Liver (tissue), 9 donors: Measurements from ENCODE around the gene TGFBR3L. TPM values are rescaled to one million over a fixed set of nuclear protein-coding genes. Genes with fewer than 3 reads are reported as not detected.
"Not testable (repeated sequence)": the region's sequence is repeated elsewhere in the genome, so short reads cannot be mapped to it uniquely, and the experiment has no call there.

Experiments
- DNase-seq: peaks from one replicate; pipeline ENCODE4 v3.0.0-alpha.2; 2017; ENCODE audit warnings: low spot score
- H3K27ac ChIP-seq, 2 donors: one replicate each; pipeline ENCODE4 v1.7.0; 2013; ENCODE audit warnings: inconsistent platforms in 2 of 2, low read length in 2 of 2, control low read depth in 1 of 2, low read depth in 1 of 2, mild to moderate bottlenecking in 1 of 2
- H3K27me3 ChIP-seq, 4 donors: one replicate each; pipeline versions ENCODE4 v1.6.1 to v1.7.0; 2013; ENCODE audit warnings: low read length in 3 of 4, inconsistent platforms in 1 of 4, mild to moderate bottlenecking in 1 of 4, moderate library complexity in 1 of 4; ENCODE audit not compliant: control insufficient read depth in 4 of 4, insufficient read depth in 4 of 4
- H3K36me3 ChIP-seq, 4 donors: one replicate each; pipeline versions ENCODE4 v1.6.1 to v1.7.0; 2013; ENCODE audit warnings: low read length in 3 of 4, mild to moderate bottlenecking in 3 of 4, low read depth in 1 of 4, moderate library complexity in 1 of 4; ENCODE audit not compliant: control insufficient read depth in 4 of 4, insufficient read depth in 3 of 4
- H3K4me1 ChIP-seq, 4 donors: one replicate each; pipeline versions ENCODE4 v1.6.1 to v1.7.0; 2013; ENCODE audit warnings: low read length in 3 of 4, mild to moderate bottlenecking in 3 of 4, moderate library complexity in 1 of 4; ENCODE audit not compliant: control insufficient read depth in 4 of 4, insufficient read depth in 4 of 4
- H3K4me3 ChIP-seq, 3 donors: one replicate each; pipeline versions ENCODE4 v1.6.1 to v1.7.0; 2013; ENCODE audit warnings: low read length in 3 of 3, control low read depth in 1 of 3, low read depth in 1 of 3, mild to moderate bottlenecking in 1 of 3
- H3K9ac ChIP-seq, 2 donors: one replicate each; pipeline ENCODE4 v1.7.0; 2013; ENCODE audit warnings: low read length in 2 of 2, mild to moderate bottlenecking in 2 of 2, moderate library complexity in 2 of 2, control low read depth in 1 of 2, low read depth in 1 of 2
- H3K9me3 ChIP-seq, 4 donors: one replicate each; pipeline versions ENCODE4 v1.6.1 to v1.7.0; 2013; ENCODE audit warnings: low read length in 3 of 4; ENCODE audit not compliant: control insufficient read depth in 4 of 4
- ATF3 ChIP-seq: IDR thresholded peaks from 2 replicates; pipeline ENCODE4 v1.6.1; 2016; ENCODE audit warnings: antibody characterized with exemption
- EGR1 ChIP-seq, 2 donors: IDR thresholded peaks; 2 replicates each; pipeline ENCODE4 v1.6.1; 2016 to 2018; ENCODE audit warnings: antibody characterized with exemption in 2 of 2, low read depth in 2 of 2
- FOXA1 ChIP-seq: IDR thresholded peaks from 2 replicates; pipeline ENCODE4 v1.6.1; 2016; ENCODE audit warnings: antibody characterized with exemption
- FOXA2 ChIP-seq: IDR thresholded peaks from 2 replicates; pipeline ENCODE4 v1.6.1; 2016; ENCODE audit warnings: antibody characterized with exemption
- HNF4G ChIP-seq: IDR thresholded peaks from 2 replicates; pipeline ENCODE4 v1.6.1; 2016; ENCODE audit warnings: antibody characterized with exemption
- MAX ChIP-seq: IDR thresholded peaks from 2 replicates; pipeline ENCODE4 v1.6.1; 2016; ENCODE audit warnings: antibody characterized with exemption
- NR2F2 ChIP-seq: IDR thresholded peaks from 2 replicates; pipeline ENCODE4 v1.6.1; 2016; ENCODE audit warnings: antibody characterized with exemption
- RAD21 ChIP-seq, 2 donors: IDR thresholded peaks; 2 replicates each; pipeline ENCODE4 v1.6.1; 2016; ENCODE audit warnings: antibody characterized with exemption in 2 of 2, mild to moderate bottlenecking in 2 of 2
- REST ChIP-seq: IDR thresholded peaks from 2 replicates; pipeline ENCODE4 v1.6.1; 2016; ENCODE audit warnings: antibody characterized with exemption, mild to moderate bottlenecking
- SP1 ChIP-seq: IDR thresholded peaks from 2 replicates; pipeline ENCODE4 v1.6.1; 2018; ENCODE audit warnings: antibody characterized with exemption, mild to moderate bottlenecking
- TAF1 ChIP-seq: conservative IDR thresholded peaks from 2 replicates; pipeline ENCODE4 v1.6.1; 2016; ENCODE audit warnings: antibody characterized with exemption, mild to moderate bottlenecking
- ZBTB33 ChIP-seq: IDR thresholded peaks from 2 replicates; pipeline ENCODE4 v1.6.1; 2016; ENCODE audit warnings: antibody characterized with exemption
- WGBS: extraction: QIAGEN DNeasy Blood & Tissue Kit; methylation state at CpG from one replicate; pipeline ENCODE4 v1.1.7; 2013; 5-methylcytosine and 5-hydroxymethylcytosine counted together
- polyA plus RNA-seq, 2 donors: library from polyadenylated mRNA; stranded (reverse) in 1 of 2; unstranded in 1 of 2; fragments of 200-250 nt in 1 of 2; fragments of >200 nt in 1 of 2; fragmentation: Nextera tagmentation in 1 of 2; extraction: Ambion mirVana in 1 of 2; gene quantifications; one replicate each; pipeline versions ENCODE4 v1.2.1 to v1.2.3, GENCODE V29; 2013 to 2015
- total RNA-seq, 2 donors: library from RNA; depleted of rRNA; stranded (reverse); fragments of >200 nt; gene quantifications; one replicate each; pipeline ENCODE4 v1.2.3, GENCODE V29; 2014
- donor health status: healthy.
- donor health status: healthy.
- donor health status: healthy.
- donor health status: healthy.
- donor health status: healthy.

The TGFBR3L gene
- total and polyA plus RNA-seq, 4 donors, result 0.32 to 2.5 (median 0.36) TPM; not detected in 1

- WGBS, result 89% methylated on average over 18 of the region's 18 CpGs
- H3K4me3 ChIP-seq, DNase-seq, H3K27ac ChIP-seq, H3K9me3 ChIP-seq, H3K27me3 ChIP-seq, H3K9ac ChIP-seq, H3K36me3 ChIP-seq: not testable (repeated sequence)
- peaks cover 6 to 19% (median 9%) of the 10 kb centered on the region in 4 donors for H3K4me1 ChIP-seq
Observed at GRCh38 chr19:7893362-7894101, 21.1 kb upstream of the TGFBR3L start.

- DNase-seq, result no peak
- no peaks in the 10 kb centered on the region for H3K36me3 ChIP-seq
- H3K9ac ChIP-seq, result no peak overlapping the region
- 80% methylated on average over 18 of the region's 18 CpGs for WGBS
- no peak for TF ChIP-seq FOXA2
- peaks cover 5 to 15% (median 7%) of the 10 kb centered on the region in 4 donors for H3K4me1 ChIP-seq
- H3K4me3 ChIP-seq, result no peak overlapping the region
- H3K27ac ChIP-seq, result no peak overlapping the region
- no peaks in the 10 kb centered on the region for H3K9me3 ChIP-seq
- no peaks in the 10 kb centered on the region for H3K27me3 ChIP-seq
Observed at GRCh38 chr19:7894612-7895309, 19.9 kb upstream of the TGFBR3L start.

- no peaks in the 10 kb centered on the region for H3K9me3 ChIP-seq
- no peak for TF ChIP-seq FOXA2
- TF ChIP-seq TAF1, result no peak
- TF ChIP-seq NR2F2, result no peak
- no peak for TF ChIP-seq REST
- no peak for TF ChIP-seq ATF3
- TF ChIP-seq SP1, result no peak
- no peak for TF ChIP-seq FOXA1
- TF ChIP-seq MAX, result no peak
- TF ChIP-seq RAD21 (IDR thresholded peaks at IDR 0.05), result no peak
- TF ChIP-seq HNF4G, result no peak
- TF ChIP-seq EGR1 (IDR thresholded peaks at IDR 0.05; ENCODE audit: low read depth in 2 of 2), result no peak
- TF ChIP-seq ZBTB33, result no peak
- H3K4me3 ChIP-seq, result no peak overlapping the region
- no peak overlapping the region for H3K9ac ChIP-seq
- no peak for DNase-seq
- WGBS, result 94% methylated on average over 13 of the region's 13 CpGs
- peaks cover 3 to 11% (median 6%) of the 10 kb centered on the region in 4 donors for H3K4me1 ChIP-seq
- no peaks in the 10 kb centered on the region for H3K36me3 ChIP-seq
- no peaks in the 10 kb centered on the region for H3K27me3 ChIP-seq
- H3K27ac ChIP-seq, result no peak overlapping the region
Observed at GRCh38 chr19:7895565-7895964, 19.1 kb upstream of the TGFBR3L start.
